M059J (cell line): Measurements from ENCODE around the gene KIF25. TPM values are rescaled to one million over a fixed set of nuclear protein-coding genes. Genes with fewer than 3 reads are reported as not detected.
"Not testable (repeated sequence)": the region's sequence is repeated elsewhere in the genome, so short reads cannot be mapped to it uniquely, and the experiment has no call there.

ENCODE experiments used
- DNase-seq: peaks from one replicate; pipeline ENCODE4 v3.0.0-alpha.2; 2012; ENCODE audit warnings: low read depth
- total RNA-seq: library from RNA; depleted of rRNA; stranded (reverse); fragments of >200 nt; shearing (Covaris generic); gene quantifications from 2 replicates; pipeline ENCODE4 v1.2.3, GENCODE V29; 2014

The KIF25 gene
- total RNA-seq, 1 experiment from 2014 or later, result not detected

- no peak for DNase-seq
These were observed 66.8 kb downstream of the KIF25 start for GRCh38 chr6:168064226-168064807.

DNA sequence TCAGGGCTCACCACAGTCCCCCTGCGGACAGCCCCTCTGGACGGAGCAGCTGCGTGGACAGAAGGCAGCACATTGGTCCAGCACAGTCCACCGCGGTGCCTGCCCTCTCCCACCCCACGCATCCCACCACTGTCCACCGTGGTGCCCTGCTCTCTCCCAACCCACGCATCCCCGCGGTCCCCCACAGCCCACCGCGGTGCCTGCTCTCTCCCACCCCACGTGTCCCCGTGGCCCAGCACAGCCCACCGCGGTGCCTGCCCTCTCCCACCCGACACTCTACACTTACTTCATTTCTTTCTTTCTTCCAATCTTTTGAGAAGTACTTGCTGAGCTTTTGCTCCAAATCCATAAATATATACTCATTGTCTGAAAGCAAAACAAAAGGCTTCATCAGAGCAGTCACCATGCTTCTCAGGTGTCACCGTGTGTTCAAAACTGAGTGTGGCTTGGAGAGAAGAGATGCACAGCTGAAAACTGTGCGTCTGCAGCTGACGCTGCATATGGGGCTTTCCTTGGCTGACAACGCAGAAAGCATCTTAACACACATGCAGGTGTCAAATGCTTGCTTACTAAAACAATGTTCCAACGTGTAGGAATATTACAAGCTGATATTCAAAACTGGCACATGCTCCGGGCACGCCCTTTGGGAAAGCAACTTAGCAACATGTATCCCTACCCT is 69.7 kb downstream of the KIF25 start:
- DNase-seq, result no peak

GRCh38 chr6:168070804-168071203 is 73.3 kb downstream of the KIF25 start:
- DNase-seq, result no peak

- no peak for DNase-seq
These were observed 74.1 kb downstream of the KIF25 start for GRCh38 chr6:168071620-168072019.

DNA sequence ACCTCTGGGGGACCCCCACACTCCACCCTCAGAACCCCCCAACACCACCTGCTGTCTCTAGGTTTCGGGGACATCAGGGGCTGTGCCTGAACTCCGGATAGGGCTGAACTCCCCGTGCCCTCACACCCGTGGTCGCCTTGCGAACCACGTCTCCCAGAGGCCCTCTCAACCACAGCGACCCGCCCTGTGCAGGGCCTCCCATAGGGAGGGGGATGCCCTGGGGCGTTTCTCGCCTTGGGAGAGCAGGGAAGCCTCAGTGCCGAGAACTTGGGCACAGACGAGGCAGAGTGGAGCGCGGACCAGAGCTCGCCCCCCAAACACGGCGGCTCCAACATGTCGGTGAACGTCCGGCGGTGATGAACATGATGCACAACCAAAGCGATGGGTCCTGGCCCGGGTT is 74.8 kb downstream of the KIF25 start:
- DNase-seq, result no peak

DNA sequence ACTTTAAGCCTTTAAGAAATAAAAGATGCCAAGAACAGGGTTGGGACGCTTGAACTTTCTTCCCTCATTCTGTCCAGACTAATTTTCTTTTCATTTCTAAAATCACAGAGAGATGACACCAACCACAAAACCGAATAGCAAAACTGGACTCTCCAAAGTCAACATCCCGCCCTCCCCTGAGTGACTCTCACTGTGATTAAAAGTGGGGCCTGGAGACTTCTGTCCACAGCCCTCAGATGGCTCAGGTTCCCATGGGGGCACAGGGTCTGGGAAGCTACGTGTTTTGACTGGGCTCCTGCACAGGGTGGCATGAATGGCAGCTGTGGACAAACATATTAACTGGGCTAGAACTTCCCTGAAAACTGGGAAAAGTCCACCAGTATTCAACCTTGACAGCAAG is 75.3 kb downstream of the KIF25 start:
- no peak for DNase-seq

DNA sequence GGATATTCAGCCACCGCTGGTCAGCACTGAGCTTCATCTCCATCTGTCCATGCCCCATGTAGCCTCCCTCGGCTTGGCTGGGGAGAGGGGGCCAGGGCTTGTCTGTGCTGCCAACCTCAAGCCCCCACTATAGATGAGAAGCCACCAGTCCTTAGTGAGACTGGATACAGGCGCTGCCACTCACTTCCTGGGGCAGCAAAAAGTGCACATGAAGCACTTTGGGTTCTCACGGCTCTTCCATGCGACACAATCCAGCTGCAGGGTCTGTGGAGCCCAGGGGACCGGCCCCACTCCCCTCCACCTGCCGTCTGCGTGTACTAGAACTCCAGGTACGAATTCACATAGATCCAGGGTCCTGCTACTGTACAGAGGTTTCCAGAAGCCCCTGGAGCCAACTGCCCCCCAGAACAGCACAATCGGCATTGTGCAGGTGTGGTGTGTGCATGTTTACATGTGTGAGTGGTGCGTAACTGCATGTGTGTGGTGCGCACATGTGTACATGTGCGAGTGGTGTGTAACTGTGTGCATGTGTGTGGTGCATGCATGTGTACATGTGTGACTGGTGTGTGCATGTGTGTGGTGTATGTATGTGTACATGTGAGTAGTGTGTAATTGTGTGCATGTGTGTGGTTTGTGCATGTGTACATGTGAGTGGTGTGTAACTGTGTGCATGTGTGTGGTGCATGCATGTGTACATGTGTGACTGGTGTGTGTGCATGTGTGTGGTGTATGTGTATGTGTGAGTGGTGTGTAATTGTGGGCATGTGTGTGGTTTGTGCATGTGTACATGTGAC is 76.7 kb downstream of the KIF25 start:
- no peak for DNase-seq

DNA sequence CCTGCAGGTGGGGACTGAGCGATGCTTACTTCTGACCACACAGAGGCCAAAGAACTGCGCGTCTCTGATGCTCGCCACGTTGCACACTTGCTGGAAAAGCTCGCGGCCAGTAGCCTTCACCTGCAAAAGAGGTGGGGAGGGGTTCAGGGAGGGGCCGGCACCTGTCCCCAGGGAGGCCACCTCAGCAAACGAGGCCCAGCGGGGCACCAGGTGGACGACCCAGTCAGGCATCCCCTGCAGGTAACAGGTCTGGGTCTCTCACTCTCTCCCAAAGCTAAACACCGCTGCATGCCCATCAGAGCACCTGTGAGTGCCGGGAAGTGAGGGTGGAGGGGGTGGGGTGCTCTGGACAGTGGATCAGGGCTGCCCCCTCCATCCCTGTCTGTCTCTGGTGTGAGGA is 77.7 kb downstream of the KIF25 start:
- no peak for DNase-seq

- DNase-seq, result no peak
These were observed 78.3 kb downstream of the KIF25 start for GRCh38 chr6:168075787-168076202.

- not testable (repeated sequence) for DNase-seq
These were observed 79.9 kb downstream of the KIF25 start for GRCh38 chr6:168077401-168077800.

DNA sequence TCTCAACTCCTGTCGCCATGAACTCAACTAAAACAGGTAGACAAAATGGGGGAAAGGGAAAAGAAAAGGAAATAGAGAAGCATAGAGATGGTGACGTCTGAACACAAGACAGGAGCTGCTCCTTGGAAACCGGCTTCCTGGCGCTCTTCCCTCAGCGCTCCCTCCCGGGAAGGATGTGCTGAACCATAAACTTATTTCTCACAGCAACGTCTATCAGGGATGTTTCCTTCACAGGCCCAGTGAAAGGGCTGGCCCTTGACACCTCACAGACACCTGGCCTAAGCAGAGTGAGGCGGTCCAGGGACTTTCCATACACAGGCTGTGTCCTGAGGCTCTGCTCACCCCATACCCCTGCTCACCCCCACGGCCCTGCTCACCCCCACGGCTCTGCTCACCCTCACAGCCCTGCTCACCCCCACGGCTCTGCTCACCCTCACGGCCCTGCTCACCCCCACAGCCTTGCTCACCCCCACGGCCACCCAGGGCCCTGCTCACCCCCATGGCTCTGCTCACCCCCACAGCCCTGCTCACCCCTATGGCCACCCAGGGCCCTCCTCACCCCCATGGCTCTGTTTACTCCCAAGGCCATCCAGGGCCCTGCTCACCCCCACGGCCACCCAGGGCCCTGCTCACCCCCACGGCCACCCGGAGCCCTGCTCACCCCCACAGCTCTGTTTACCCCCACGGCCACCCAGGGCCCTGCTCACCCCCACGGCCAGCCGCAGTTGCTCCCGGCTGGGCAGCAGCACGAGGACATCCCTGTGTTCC is 80.9 kb downstream of the KIF25 start:
- DNase-seq, result peak; percentile 10

- DNase-seq, result no peak
These were observed 81.5 kb downstream of the KIF25 start, which contains the start of gene FRMD1 for GRCh38 chr6:168078943-168079405. TSS of gene FRMD1 (minus strand) at chr6:168079212. CDS start at chr6:168079094, 118 bp downstream.

GRCh38 chr6:168080393-168081077 is 83.1 kb downstream of the KIF25 start:
- no peak for DNase-seq

GRCh38 chr6:168081858-168082546 is 84.5 kb downstream of the KIF25 start:
- DNase-seq, result no peak

DNA sequence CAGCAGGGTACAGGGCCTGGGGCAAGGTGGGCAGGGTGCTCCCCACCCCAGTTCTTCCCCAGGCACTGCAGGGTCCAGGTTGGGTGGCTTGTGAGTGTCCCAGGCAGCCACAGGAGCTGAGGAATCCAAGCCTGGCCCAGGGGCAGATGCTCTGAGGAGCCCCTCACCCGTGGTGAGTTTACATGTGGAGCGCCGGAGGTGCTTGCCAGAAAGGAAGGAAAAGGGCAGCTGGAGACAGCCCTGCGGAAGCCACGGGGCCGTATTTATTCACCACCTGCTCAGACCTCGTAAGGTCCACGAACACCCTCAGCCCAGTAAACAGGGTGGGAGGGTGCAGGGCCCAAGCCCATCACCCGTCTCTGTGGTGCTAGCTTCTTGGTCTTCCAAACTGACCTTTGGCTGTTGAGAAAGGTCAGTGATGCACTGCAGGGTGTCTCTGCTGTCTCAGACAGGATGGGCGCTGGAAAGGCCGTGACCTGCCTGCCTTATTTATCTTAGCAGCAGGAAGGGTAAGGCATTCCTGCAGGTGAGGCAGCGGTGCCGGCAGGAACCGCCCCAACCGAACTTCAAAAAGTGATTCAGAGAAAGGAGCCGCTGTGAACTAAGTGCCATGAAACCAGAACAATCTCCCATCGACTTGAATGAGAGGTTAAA is 85.5 kb downstream of the KIF25 start:
- no peak for DNase-seq

GRCh38 chr6:168083514-168083885 is 86.0 kb downstream of the KIF25 start:
- no peak for DNase-seq

DNA sequence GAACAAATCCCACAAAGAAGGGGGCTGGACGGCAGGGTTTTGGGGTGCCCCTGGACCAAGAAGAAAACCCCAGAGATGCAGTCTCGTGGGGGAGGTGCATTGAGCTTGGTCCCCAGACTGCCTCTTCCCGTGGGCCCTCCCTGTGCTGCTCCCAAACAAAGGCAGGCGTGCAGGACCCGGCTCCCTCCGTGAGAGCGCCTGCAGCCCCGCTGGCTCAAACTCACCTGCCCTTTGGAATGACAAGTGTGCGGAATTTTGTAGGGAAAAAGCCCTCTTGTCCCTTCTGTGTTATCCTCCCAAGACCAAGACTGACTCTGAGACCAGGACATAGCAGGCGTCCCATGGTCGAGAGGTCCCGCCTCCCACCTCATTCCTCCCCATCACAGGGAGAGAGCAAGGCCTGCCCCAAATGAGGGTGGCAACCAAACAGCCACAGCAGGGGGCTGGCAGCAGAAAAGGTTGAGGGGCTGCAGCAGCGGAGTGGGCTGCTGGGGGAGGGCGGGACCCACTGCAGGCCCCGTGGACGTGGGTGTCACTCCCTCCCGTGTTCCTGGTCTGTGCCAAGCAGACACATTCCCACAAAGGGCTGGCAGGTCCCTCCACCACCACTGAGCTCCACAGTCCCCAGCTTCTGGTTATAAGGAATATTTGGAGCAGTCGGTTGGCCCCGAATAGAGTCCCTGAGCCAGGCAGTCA is 87.1 kb downstream of the KIF25 start:
- DNase-seq, result no peak

- no peak for DNase-seq
These were observed 88.6 kb downstream of the KIF25 start for GRCh38 chr6:168086066-168086465.

DNA sequence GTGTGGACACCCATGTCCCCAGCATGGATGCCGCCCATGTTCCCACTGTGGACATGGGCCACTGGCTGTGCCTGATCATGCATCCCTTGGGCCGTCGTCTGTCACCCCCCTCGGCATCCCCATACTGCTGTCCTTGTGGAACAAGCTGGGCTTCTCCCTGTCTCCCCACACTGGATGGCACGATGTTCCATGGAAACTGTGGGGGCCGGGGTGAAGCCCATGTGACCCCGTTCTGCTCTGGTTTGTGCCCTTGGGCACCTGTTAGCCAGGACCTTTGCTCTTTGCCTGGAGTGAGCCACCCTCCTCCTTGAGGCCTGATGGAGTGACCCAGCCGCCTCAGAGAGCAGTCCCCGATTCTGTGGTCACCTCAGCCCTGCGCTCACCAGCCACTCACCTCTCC is 89.1 kb downstream of the KIF25 start:
- no peak for DNase-seq
